HG02870 (cell line): ENCODE measurements around the gene FMN1.

Source experiments
- ATAC-seq: cut with Tn5 transposase; IDR thresholded peaks from one replicate; pipeline ENCODE4 v1.9.1; 2021; ENCODE audit warnings: mild to moderate bottlenecking, moderate library complexity; ENCODE audit not compliant: unreplicated experiment

The FMN1 gene

DNA sequence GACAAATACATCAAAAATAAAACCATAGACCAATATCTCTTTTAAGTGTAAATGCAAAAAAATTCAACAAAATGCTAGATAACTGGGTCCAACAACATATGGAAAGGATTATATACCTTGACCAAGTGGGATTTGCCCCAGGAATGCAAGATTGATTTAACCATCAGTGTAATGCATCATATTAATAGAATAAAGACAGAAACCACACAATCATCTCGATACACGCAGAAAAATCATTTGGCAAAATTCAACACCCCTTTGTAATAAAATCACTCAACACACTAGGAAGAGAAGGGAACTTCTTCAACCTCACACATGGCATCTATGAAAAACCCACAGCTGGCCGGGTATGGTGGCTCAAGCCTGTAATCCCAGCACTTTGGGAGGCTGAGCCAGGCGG is 457.2 kb downstream of the FMN1 start:
- ATAC-seq, result no peak

DNA sequence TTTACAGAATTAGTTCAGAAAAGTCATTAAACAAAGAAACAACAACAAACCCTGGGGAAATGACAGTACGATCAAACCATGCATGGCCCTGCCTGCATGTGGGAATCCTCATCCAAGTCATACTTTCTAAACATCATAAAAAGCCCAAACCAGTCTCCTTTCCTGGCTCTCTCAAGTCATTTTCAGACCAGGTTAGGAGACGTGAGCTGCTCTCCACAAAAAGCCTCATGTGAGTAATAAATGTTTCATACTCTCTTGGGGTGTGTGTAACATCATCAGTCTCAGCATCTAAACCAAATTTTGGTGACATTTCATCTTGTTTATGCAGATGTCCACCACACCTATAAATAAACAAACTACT is 457.8 kb downstream of the FMN1 start:
- no peak for ATAC-seq

GRCh38 chr15:32735989-32736700 is 458.4 kb downstream of the FMN1 start:
- no peak for ATAC-seq

DNA sequence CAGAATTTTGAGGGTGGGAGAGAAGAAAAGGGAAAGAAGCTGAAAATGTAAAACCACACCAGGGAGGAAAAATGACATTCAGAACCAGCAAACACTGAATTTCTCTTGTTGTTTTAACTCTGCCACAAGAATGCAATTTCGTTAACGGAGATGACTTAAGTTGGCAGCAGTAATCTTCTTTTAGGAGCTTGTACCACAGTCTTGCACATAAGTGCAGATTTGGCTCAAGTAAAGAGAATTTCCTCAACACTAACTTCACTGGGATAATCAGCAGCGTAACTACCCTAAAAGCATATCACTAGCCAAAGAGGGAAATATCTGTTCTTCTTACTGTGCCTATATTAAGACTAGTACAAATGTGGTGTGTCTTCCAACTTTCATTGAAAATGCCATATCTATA is 461.2 kb downstream of the FMN1 start:
- no peak for ATAC-seq

DNA sequence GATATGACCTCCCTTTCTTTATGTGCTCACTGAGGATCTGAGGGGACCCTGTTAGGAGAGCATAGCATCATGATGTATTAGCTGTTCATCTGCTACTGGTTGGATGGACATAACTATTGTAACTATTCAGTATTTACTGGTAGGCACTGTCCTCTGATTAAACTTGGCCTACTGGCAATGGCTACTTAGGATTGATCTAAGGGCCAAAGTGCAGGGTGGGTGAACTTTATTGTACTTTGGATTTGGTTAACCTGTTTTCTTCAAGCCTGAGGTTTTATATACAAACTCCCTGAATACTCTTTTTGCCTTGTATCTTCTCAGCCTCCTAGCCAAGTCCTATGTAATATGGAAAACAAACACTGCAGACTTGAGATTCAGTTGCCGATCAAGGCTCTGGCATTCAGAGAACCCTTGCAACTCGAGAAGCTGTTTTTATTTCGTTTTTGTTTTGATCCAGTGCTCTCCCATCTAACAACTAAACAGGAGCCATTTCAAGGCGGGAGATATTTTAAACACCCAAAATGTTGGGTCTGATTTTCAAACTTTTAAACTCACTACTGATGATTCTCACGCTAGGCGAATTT is 461.8 kb downstream of the FMN1 start:
- ATAC-seq, result no peak

DNA sequence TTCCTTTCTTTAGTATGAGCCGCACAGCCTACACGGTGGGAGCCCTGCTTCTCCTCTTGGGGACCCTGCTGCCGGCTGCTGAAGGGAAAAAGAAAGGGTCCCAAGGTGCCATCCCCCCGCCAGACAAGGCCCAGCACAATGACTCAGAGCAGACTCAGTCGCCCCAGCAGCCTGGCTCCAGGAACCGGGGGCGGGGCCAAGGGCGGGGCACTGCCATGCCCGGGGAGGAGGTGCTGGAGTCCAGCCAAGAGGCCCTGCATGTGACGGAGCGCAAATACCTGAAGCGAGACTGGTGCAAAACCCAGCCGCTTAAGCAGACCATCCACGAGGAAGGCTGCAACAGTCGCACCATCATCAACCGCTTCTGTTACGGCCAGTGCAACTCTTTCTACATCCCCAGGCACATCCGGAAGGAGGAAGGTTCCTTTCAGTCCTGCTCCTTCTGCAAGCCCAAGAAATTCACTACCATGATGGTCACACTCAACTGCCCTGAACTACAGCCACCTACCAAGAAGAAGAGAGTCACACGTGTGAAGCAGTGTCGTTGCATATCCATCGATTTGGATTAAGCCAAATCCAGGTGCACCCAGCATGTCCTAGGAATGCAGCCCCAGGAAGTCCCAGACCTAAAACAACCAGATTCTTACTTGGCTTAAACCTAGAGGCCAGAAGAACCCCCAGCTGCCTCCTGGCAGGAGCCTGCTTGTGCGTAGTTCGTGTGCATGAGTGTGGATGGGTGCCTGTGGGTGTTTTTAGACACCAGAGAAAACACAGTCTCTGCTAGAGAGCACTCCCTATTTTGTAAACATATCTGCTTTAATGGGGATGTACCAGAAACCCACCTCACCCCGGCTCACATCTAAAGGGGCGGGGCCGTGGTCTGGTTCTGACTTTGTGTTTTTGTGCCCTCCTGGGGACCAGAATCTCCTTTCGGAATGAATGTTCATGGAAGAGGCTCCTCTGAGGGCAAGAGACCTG is 463.5 kb downstream of the FMN1 start:
- ATAC-seq, result no peak

- no peak for ATAC-seq
Observed at GRCh38 chr15:32729700-32730395, 464.7 kb downstream of the FMN1 start.

DNA sequence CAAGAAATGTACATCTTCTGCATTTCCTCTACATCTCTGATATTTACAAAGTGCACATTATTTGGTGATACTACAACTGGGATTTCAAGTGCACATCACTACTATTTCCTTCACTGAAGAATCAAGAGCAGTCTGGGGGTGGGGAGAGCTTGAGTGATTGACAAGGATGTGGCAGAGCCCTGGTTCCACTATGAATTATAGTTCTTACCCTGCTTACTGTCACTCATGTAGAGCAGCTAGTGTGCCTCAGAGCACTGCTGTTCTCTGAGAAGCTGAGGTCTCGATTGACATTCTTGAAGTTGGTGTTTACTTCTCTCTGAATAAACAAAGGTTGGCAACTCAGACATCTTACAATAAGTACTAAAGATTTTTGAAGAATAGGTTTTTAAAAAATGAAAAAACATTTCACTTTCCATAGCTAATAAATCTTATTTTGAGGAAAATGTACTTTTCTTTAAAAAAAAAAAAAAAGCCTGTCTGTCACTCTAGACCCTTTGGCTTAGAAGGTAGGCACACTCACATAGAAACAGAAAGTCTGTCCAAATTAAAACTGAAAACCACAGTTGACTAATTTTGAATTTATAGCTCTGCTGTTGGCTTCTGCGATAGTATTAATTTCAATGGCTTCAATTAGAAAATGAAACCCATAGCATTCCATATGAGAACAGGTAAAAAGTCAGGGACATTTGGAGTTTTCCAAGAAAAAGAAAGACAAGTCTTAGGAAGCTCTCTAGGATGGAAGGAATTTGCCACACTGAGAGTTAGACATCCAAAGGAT is 471.2 kb downstream of the FMN1 start:
- peak; percentile 92 for ATAC-seq

DNA sequence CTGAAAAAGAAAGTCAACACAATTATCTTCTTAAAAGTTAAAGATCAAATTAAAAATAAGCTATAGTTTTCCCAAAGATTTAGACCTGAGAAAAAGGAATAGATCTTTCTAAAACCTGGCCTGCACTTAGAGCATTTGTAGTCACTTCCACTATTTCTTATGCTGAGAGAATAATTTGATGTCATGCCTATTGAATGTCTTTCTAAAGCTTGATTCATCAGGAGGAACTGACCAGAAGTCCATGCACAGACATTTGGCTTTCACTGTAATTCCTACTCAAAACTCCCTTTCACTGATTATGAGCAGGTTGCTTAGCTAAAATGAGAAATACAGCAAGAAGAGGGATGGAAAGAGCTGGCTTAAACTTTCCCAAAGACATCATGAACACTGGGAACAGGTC is 472.4 kb downstream of the FMN1 start:
- ATAC-seq, result no peak

DNA sequence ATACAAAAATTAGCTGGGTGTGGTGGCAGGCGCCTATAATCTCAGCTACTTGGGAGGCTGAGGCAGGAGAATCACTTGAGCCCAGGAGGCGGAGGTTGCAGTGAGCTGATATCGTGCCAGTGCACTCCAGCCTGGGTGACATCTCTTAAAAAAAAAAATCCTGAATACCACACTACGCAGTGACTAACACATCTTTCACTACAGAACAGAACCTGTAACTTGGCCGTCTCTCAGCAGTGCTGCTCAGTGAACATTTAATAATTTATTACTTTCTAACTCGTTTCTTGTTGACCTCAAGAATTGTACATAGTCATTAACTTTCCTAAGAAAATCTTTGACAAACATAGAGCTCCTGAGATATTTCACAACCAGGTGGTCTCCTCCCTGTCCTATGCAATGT is 472.9 kb downstream of the FMN1 start:
- no peak for ATAC-seq

- no peak for ATAC-seq
Observed at GRCh38 chr15:32718821-32719716, 475.4 kb downstream of the FMN1 start.

- no peak for ATAC-seq
Observed at GRCh38 chr15:32718227-32718820, 476.2 kb downstream of the FMN1 start.

- ATAC-seq, result no peak
Observed at GRCh38 chr15:32717426-32718226, 476.9 kb downstream of the FMN1 start, which contains the start of gene GREM1. TSS of gene GREM1 (plus strand) at chr15:32718004. CDS start at chr15:32730691, 12,687 bp downstream.

DNA sequence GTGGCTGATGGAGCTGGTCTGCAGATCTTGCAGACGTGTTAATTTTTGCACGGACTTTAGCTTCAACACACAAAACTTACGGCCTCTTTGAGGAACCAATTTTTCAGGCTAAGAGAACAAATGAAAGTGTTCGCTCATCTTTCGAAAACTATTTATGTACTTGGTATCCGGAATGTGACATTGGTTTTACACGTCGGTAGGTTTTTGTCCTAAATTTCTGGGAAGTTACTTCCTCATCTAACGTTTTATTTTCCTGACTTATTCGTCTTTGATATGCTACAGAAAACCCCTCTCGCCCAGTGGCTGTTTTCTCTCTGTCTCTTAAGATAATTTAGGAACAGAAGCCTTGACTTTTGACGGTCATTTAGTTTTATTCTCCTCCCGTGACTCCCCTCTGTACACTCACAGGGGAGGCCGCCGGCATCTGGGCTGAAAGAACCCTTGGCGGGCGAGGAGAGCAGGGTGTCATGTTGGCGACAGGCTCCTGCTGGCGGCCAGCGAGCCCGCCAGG is 477.5 kb downstream of the FMN1 start:
- ATAC-seq, result no peak

GRCh38 chr15:32716216-32716914 is 478.1 kb downstream of the FMN1 start:
- ATAC-seq, result no peak
